ENCODE results near the gene C11orf86.
"Not testable (repeated sequence)": the region's sequence is repeated elsewhere in the genome, so short reads cannot be mapped to it uniquely, and the experiment has no call there.

Gene C11orf86

DNA sequence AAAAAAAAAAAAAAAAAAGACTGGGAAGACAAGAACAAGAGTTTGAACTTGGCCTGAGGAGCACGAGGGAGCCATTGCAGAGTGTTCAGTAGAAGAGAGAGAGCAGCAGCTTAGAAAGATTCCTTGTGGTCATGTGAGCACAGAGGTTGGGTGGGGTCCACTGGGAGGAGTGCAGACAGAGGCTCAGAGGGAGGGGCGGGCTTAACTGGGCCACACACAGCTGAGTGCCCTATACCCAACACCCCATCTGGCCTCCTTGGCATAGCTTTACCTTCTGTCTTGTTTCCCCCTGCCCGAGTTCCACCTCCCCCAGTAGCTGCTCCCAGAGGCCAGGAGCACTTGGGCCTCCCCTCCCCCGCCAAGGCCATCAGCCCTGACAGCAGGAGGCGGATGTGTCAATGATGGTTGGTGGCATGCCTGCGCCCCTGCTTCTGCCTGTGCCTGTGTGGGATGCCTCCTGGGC lies 12.1 kb downstream of the C11orf86 start:
- no peak for DNase-seq (ENCODE audit: extremely low spot score)
- CTCF ChIA-PET = interaction anchor here (1.2 to 3.1 kb wide), 2 partner anchors 11 kb away, joined by 3 to 16 read pairs; partner anchors contain the start of gene C11orf86
- TF ChIP-seq, protein P1, sequence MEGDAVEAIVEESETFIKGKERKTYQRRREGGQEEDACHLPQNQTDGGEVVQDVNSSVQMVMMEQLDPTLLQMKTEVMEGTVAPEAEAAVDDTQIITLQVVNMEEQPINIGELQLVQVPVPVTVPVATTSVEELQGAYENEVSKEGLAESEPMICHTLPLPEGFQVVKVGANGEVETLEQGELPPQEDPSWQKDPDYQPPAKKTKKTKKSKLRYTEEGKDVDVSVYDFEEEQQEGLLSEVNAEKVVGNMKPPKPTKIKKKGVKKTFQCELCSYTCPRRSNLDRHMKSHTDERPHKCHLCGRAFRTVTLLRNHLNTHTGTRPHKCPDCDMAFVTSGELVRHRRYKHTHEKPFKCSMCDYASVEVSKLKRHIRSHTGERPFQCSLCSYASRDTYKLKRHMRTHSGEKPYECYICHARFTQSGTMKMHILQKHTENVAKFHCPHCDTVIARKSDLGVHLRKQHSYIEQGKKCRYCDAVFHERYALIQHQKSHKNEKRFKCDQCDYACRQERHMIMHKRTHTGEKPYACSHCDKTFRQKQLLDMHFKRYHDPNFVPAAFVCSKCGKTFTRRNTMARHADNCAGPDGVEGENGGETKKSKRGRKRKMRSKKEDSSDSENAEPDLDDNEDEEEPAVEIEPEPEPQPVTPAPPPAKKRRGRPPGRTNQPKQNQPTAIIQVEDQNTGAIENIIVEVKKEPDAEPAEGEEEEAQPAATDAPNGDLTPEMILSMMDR (IDR thresholded peaks at IDR 0.05; ENCODE audit: control extremely low read depth, extremely low read depth, low read depth, missing control alignments) = no peak
- POLR2A ChIA-PET = no interaction called here

DNA sequence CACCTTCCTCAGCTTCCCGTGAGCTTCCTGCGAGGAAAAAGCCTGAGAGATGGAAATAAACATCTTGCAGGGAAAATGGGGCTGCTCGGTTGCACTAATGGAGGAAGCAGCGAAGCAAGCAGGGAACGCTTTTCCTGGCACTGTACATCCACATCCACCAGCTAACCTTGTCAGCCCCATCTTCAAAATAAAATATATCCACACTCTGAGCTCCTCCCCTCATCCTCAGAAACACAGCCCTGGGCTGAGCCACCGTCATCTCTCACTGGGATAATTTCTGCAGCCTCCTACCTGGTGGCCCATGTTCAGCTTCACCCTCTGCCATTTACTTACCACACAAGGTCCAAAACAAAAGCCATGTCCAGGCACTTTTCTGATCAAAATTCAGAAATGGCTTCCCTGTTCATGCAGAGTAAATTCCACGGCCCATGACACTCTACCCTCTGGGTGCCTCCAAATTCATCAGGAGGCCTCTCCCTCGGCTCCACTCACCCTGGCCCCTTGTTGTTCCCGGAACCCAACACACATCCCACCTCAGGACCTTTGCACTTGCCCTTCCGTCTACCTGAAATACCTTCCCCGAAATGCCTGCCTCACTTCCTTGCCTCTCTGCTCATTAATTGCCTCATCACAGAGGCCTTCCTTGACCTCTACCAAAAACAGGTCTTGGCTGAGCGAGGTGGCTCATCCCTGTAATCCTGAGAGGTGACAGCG lies 13.0 kb downstream of the C11orf86 start:
- POLR2A ChIA-PET = no interaction called here
- TF ChIP-seq, protein P1 (IDR thresholded peaks at IDR 0.05; ENCODE audit: control extremely low read depth, extremely low read depth, low read depth, missing control alignments) = no peak
- CTCF ChIA-PET = interaction anchor here (1.0 to 1.2 kb wide), 2 partner anchors 9 to 12 kb away, joined by 3 read pairs; no protein-coding TSS in a partner anchor
- no peak for DNase-seq (ENCODE audit: extremely low spot score)

DNA sequence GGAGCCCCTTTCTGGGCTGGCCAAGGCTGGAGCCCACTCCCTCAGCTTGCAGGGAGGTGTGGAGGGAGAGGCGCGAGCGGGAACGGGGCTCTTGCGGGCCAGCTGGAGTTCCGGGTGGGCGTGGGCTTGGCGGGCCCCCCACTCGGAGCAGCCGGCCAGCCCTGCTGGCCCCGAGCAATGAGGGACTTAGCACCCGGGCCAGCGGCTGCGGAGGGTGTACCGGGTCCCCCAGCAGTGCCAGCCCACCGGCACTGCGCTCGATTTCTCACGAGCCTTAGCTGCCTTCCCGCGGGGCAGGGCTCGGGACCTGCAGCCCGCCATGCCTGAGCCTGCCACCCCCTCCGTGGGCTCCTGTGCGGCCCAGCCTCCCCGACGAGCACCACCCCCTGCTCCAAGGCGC lies 13.6 kb downstream of the C11orf86 start:
- POLR2A ChIA-PET; DNase-seq (ENCODE audit: extremely low spot score): not testable (repeated sequence)
- CTCF ChIA-PET = interaction anchor here (1.0 to 1.5 kb wide), 2 partner anchors 8 to 17 kb away, joined by 3 to 4 read pairs; no protein-coding TSS in a partner anchor

DNA sequence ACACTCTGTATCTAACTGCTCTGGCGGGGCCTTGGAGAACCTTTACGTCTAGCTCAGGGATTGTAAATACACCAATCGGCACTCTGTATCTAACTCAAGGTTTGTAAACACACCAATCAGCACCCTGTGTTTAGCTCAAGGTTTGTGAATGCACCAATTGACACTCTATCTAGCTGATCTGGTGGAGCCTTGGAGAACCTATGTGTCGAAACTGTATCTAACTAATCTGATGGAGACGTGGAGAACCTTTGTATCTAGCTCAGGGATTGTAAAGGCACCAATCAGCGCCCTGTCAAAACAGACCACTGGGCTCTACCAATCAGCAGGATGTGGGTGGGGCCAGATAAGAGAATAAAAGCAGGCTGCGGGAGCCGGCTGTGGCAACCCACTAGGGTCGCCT lies 14.3 kb downstream of the C11orf86 start:
- POLR2A ChIA-PET; DNase-seq (ENCODE audit: extremely low spot score): not testable (repeated sequence)
- CTCF ChIA-PET = interaction anchor here (1.4 to 1.5 kb wide), 2 partner anchors 14 to 18 kb away, joined by 4 read pairs; no protein-coding TSS in a partner anchor

DNA sequence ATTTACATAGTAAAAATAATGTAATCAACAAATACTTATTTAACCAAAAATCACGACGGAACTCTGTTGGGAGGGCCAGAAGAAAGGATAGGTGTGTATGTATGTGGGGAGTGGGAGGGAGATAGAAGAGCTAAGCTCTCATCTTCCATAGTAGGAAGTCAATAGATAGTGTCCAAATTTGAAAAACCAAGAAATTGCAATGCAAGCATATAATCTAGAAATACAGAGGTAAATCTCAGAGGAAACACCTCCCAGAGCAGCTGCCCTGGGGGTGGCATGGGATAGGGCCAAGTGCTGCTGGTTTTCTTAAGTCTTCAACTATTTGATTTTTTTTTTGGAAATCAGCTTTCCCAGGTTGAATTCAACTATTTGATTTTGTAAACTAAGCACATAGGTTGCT lies 16.9 kb downstream of the C11orf86 start:
- no peak for DNase-seq (ENCODE audit: extremely low spot score)
- POLR2A ChIA-PET = no interaction called here
- CTCF ChIA-PET = interaction anchor here (1.1 kb wide), 1 partner anchor 16 kb away, joined by 5 read pairs; no protein-coding TSS in a partner anchor

DNA sequence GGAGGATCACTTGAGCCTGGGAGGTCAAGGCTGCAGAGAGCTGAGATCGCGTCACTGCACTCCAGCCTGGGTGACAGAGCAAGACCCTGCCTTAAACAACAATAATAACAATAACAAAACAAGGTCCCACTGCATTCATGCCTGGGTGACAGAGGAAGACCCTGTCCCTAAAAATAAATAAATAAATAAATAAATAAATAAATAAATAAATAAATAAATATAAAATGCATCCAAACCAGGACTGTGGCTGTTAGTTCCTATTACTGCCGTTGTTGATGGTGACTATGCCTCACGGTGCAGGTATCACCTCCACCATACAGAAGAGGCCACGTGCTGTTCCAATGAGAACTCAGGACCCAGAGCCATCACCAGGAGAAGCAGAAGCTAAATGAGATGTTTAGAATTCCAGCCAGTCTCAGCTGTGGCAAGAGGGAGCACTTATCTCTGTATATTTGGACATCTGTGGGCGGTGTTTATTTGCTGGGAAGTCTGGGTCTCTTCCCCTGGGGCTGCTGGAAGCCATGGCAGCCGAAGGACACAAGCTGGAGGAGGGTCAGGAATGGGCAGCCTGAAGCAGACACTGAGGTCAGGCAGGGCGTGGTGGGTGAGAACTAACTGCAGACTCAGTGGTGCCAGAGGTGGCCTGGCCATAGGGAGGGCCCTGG lies 21.6 kb downstream of the C11orf86 start:
- TF ChIP-seq, protein P1 (IDR thresholded peaks at IDR 0.05; ENCODE audit: control extremely low read depth, extremely low read depth, low read depth, missing control alignments) = no peak
- DNase-seq (ENCODE audit: extremely low spot score) = no peak
- CTCF ChIA-PET = interaction anchor here (0.7 to 0.8 kb wide), 3 partner anchors 8 to 76 kb away, joined by 3 read pairs; no protein-coding TSS in a partner anchor
- POLR2A ChIA-PET = no interaction called here

More for the DNA sequence above, 16.9 kb downstream of the C11orf86 start:
- TF ChIP-seq, protein P1 (IDR thresholded peaks at IDR 0.05; ENCODE audit: control extremely low read depth, extremely low read depth, low read depth, missing control alignments) = no peak

DNA sequence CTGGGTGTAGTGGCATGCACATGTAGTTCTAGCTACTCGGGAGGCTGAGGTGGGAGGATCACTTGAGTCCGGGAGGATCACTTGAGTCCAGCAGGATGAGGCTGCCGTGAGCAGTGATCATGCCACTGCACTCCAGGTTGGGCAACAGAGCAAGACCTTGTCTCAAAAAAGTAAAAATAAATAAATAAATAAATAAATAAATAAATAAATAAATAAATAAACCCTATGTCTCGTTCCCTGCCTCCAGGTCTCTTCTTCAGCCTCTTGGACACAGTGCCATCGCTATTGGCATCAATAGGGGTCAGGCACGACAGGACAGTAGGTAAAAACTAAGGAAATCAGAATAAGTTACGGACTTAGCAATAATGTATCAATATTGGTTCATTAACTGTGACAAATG lies 24.5 kb downstream of the C11orf86 start:
- DNase-seq (ENCODE audit: extremely low spot score) = no peak
- CTCF ChIA-PET = no interaction called here

More for the DNA sequence above, 24.5 kb downstream of the C11orf86 start:
- POLR2A ChIA-PET = no interaction called here
- TF ChIP-seq, protein P1 (IDR thresholded peaks at IDR 0.05; ENCODE audit: control extremely low read depth, extremely low read depth, low read depth, missing control alignments) = no peak
